HEK293 (cell line): Measurements from ENCODE around the gene RAB6D.
"Not testable (repeated sequence)": the region's sequence is repeated elsewhere in the genome, so short reads cannot be mapped to it uniquely, and the experiment has no call there.

Experiments
- CTCF ChIP-seq: fragments of 450-650 bp; formaldehyde crosslinking; IDR thresholded peaks from 2 replicates; pipeline ENCODE4 v1.5.1; 2016; ENCODE audit warnings: missing biosample characterization, missing genetic modification characterization
- HOXA7 ChIP-seq: sonication (generic); formaldehyde crosslinking; IDR thresholded peaks from 2 replicates; pipeline ENCODE4 v1.8.1; 2022; ENCODE audit warnings: missing genetic modification reagents, borderline replicate concordance
- KLF1 ChIP-seq: fragments of 450-650 bp; formaldehyde crosslinking; IDR thresholded peaks from 2 replicates; pipeline ENCODE4 v1.5.1; 2016; ENCODE audit warnings: missing biosample characterization, missing genetic modification characterization
- KLF17 ChIP-seq: fragments of 450-650 bp; formaldehyde crosslinking; IDR thresholded peaks from 2 replicates; pipeline ENCODE4 v1.5.1; 2016; ENCODE audit warnings: missing biosample characterization, missing genetic modification characterization
- REST ChIP-seq: fragments of 450-650 bp; formaldehyde crosslinking; IDR thresholded peaks from 2 replicates; pipeline ENCODE4 v1.5.1; 2016; ENCODE audit warnings: missing biosample characterization, missing genetic modification characterization
- ZBTB11 ChIP-seq: fragments of 450-650 bp; formaldehyde crosslinking; conservative IDR thresholded peaks from 2 replicates; pipeline ENCODE4 v1.5.1; 2016; ENCODE audit warnings: low read depth, missing biosample characterization, missing genetic modification characterization
- ZBTB21 ChIP-seq: fragments of 450-650 bp; formaldehyde crosslinking; IDR thresholded peaks from 2 replicates; pipeline ENCODE4 v1.5.1; 2017; ENCODE audit warnings: missing biosample characterization, missing genetic modification characterization
- ZBTB8A ChIP-seq: fragments of 450-650 bp; formaldehyde crosslinking; IDR thresholded peaks from 2 replicates; pipeline ENCODE4 v1.5.1; 2016; ENCODE audit warnings: missing biosample characterization, missing genetic modification characterization
- ZFP3 ChIP-seq: fragments of 450-650 bp; formaldehyde crosslinking; IDR thresholded peaks from 2 replicates; pipeline ENCODE4 v1.5.1; 2016; ENCODE audit warnings: low read depth, missing biosample characterization, missing genetic modification characterization
- ZIC2 ChIP-seq: fragments of 450-650 bp; formaldehyde crosslinking; IDR thresholded peaks from 2 replicates; pipeline ENCODE4 v1.5.1; 2016; ENCODE audit warnings: missing biosample characterization, missing genetic modification characterization
- ZNF114 ChIP-seq: fragments of 450-650 bp; formaldehyde crosslinking; IDR thresholded peaks from 2 replicates; pipeline ENCODE4 v1.5.0; 2017; ENCODE audit warnings: missing biosample characterization, missing genetic modification characterization
- ZNF449 ChIP-seq: fragments of 450-650 bp; formaldehyde crosslinking; IDR thresholded peaks from 2 replicates; pipeline ENCODE4 v1.5.1; 2017; ENCODE audit warnings: missing biosample characterization, mild to moderate bottlenecking, missing genetic modification characterization, moderate library complexity
- ZNF530 ChIP-seq: fragments of 450-650 bp; formaldehyde crosslinking; IDR thresholded peaks from 2 replicates; pipeline ENCODE4 v1.5.1; 2016; ENCODE audit warnings: low read depth, missing biosample characterization, missing genetic modification characterization
- ZNF596 ChIP-seq: fragments of 450-650 bp; IDR thresholded peaks from 2 replicates; pipeline ENCODE4 v1.5.0; 2018; ENCODE audit warnings: missing biosample characterization, mild to moderate bottlenecking, missing genetic modification characterization, moderate library complexity

- not testable (repeated sequence) for TF ChIP-seq ZBTB21 (tag by site-specific recombination); CTCF (tag by site-specific recombination); ZBTB11; ZFP3 (tag by site-specific recombination); KLF1; KLF17; ZBTB8A (tag by site-specific recombination); ZNF449 (tag by site-specific recombination); ZNF596 (tag by site-specific recombination); ZIC2 (tag by site-specific recombination); ZNF114; REST; HOXA7 (CRISPR knock-in tag); ZNF530 (tag by site-specific recombination)
Measured at GRCh38 chr2:131331000-131331399, 33.0 kb downstream of the RAB6D start.
